K562 (cell line): ENCODE measurements around the gene PIP4K2A. TPM values are rescaled to one million over a fixed set of nuclear protein-coding genes. Genes with fewer than 3 reads are reported as not detected.
A peak's percentile ranks its signal among the peaks of the same experiment; 100 is the strongest.

Source experiments
- ATAC-seq: fragments of 200-7000 bp; cut with Tn5 transposase; 3 replicates; pipeline ENCODE4 v1.9.1; 2020; ENCODE audit warnings: moderate library complexity
- BruUV-seq: library from RNA; stranded (reverse); fragments of 400-500 nt; replicated peaks from 2 replicates; lab custom pipeline; 2021; lab: Mats Ljungman, UMichigan
- CTCF ChIA-PET: fragments of 300-600 bp; formaldehyde crosslinking; extraction: SDS; loops from one replicate; lab custom pipeline; 2021; ENCODE audit warnings: low intra/inter-chr PET ratio; lab: Yijun Ruan, JAX
- POLR2A ChIA-PET: fragments of 300-600, 350-650 bp; sonication (Branson Sonifier 250); formaldehyde crosslinking; extraction: SDS; loops from one replicate; lab custom pipeline; 2021; ENCODE audit warnings: antibody characterized with exemption, inconsistent platforms; lab: Yijun Ruan, JAX
- DNase-seq, 4 experiments: peaks; one replicate each; pipeline versions ENCODE4 v3.0.0 to v3.0.0-alpha.2; 2011 to 2018; ENCODE audit warnings: low spot score in 3 of 4, mixed read lengths in 3 of 4; ENCODE audit errors: extremely low read depth in 1 of 4
- FAIRE-seq: peaks from 2 replicates; lab custom pipeline; 2011; peaks lifted over from hg19 to GRCh38; lab: Jason Lieb, UNC
- H2AFZ ChIP-seq: 2 replicates; pipeline ENCODE4 v1.6.0; 2011; ENCODE audit warnings: low read depth, low read length, control low read depth, inconsistent platforms
- H3K27ac ChIP-seq: fragments of 200-600 bp; 3 replicates; pipeline ENCODE4 v1.8.0; 2011; ENCODE audit warnings: low read depth, mild to moderate bottlenecking, control low read depth, inconsistent platforms, low read length, moderate library complexity, mixed read lengths; ENCODE audit errors: extremely low read depth
- H3K27me3 ChIP-seq, 2 experiments: fragments of 300-600 bp in 1 of 2; 2 replicates in 1 of 2; 3 replicates in 1 of 2; pipeline versions ENCODE4 v1.6.0 to v1.8.0; 2011; ENCODE audit warnings: inconsistent platforms in 2 of 2, low read length in 2 of 2, mild to moderate bottlenecking in 1 of 2, mixed read lengths in 1 of 2, moderate library complexity in 1 of 2; ENCODE audit not compliant: control insufficient read depth in 2 of 2, insufficient read depth in 2 of 2
- H3K36me3 ChIP-seq: fragments of 300-600 bp; 3 replicates; pipeline ENCODE4 v1.8.0; 2011; ENCODE audit warnings: mild to moderate bottlenecking, low read length, inconsistent platforms; ENCODE audit not compliant: control insufficient read depth, insufficient read depth
- H3K4me1 ChIP-seq, 2 experiments: fragments of 200-600 bp in 1 of 2; replicated peaks in 1 of 2; 2 replicates in 1 of 2; 3 replicates in 1 of 2; pipeline versions ENCODE4 v1.5.1 to v1.8.0; 2011; ENCODE audit warnings: inconsistent platforms in 2 of 2, low read length in 2 of 2, mild to moderate bottlenecking in 1 of 2, mixed read lengths in 1 of 2, moderate library complexity in 1 of 2; ENCODE audit not compliant: control insufficient read depth in 2 of 2, insufficient read depth in 2 of 2
- H3K4me2 ChIP-seq: 2 replicates; pipeline ENCODE4 v1.6.1; 2011; ENCODE audit warnings: low read length, control low read depth, inconsistent platforms, mixed read lengths; ENCODE audit not compliant: insufficient read depth
- H3K4me3 ChIP-seq: fragments of 200-600 bp; sonication (generic), shearing (Covaris generic); 2 replicates; pipeline ENCODE4 v1.5.1; 2016; ENCODE audit warnings: control low read depth, inconsistent platforms
- H3K79me2 ChIP-seq: fragments of 200-600 bp; 3 replicates; pipeline ENCODE4 v1.8.0; 2011; ENCODE audit warnings: low read length, inconsistent platforms; ENCODE audit not compliant: control insufficient read depth, insufficient read depth
- H3K9ac ChIP-seq, 2 experiments: 2 replicates each; pipeline versions ENCODE4 v1.6.0 to v1.6.1; 2011; ENCODE audit warnings: low read depth in 2 of 2, low read length in 2 of 2, control low read depth in 1 of 2, inconsistent platforms in 1 of 2, mild to moderate bottlenecking in 1 of 2, mixed read lengths in 1 of 2; ENCODE audit not compliant: insufficient read depth in 1 of 2
- H3K9me1 ChIP-seq: one replicate; pipeline ENCODE4 v1.6.0; 2011; ENCODE audit warnings: inconsistent platforms, mild to moderate bottlenecking, low read length, moderate library complexity; ENCODE audit not compliant: control insufficient read depth, insufficient read depth
- H3K9me3 ChIP-seq: replicated peaks from 2 replicates; pipeline ENCODE4 v1.5.1; 2011; ENCODE audit warnings: low read depth, low read length, inconsistent platforms; ENCODE audit not compliant: control insufficient read depth, insufficient read depth
- H4K20me1 ChIP-seq: replicated peaks from 2 replicates; pipeline ENCODE4 v1.6.1; 2011; ENCODE audit warnings: low read length, inconsistent platforms, mixed read lengths; ENCODE audit not compliant: control insufficient read depth, insufficient read depth
- CLOCK ChIP-seq: fragments of 250-450 bp; sonication (Bioruptor Pico); IDR thresholded peaks from 2 replicates; pipeline ENCODE4 v1.4.0; 2020; ENCODE audit warnings: mild to moderate bottlenecking, moderate library complexity, borderline replicate concordance
- HDAC6 ChIP-seq: IDR thresholded peaks from 2 replicates; pipeline ENCODE4 v1.6.1; 2012; ENCODE audit warnings: low read depth, mild to moderate bottlenecking, control low read depth, inconsistent platforms, low read length, moderate library complexity
- HEY1 ChIP-seq: fragments of 250-450 bp; sonication (Bioruptor Pico); IDR thresholded peaks from 2 replicates; pipeline ENCODE4 v1.5.0; 2020; ENCODE audit warnings: mild to moderate bottlenecking, moderate library complexity, borderline replicate concordance
- KAT8 ChIP-seq: fragments of 450-650 bp; IDR thresholded peaks from 2 replicates; pipeline ENCODE4 v1.6.1; 2016; ENCODE audit warnings: low read depth, mild to moderate bottlenecking
- KDM5B ChIP-seq: fragments of 200-600 bp; sonication (generic); IDR thresholded peaks from 2 replicates; pipeline ENCODE4 v1.6.1; 2012; ENCODE audit warnings: low read depth, mild to moderate bottlenecking, moderate library complexity, low read length, control low read depth, inconsistent platforms; ENCODE audit not compliant: insufficient replicate concordance
- NBN ChIP-seq: fragments of 450-650 bp; IDR thresholded peaks from 2 replicates; pipeline ENCODE4 v1.6.1; 2016; ENCODE audit warnings: low read depth, mild to moderate bottlenecking
- NR1H2 ChIP-seq: sonication (generic); formaldehyde crosslinking; IDR thresholded peaks from 2 replicates; pipeline ENCODE4 v1.4.0; 2020; ENCODE audit warnings: mild to moderate bottlenecking, missing genetic modification reagents
- PHB2 ChIP-seq: fragments of 450-650 bp; IDR thresholded peaks from 2 replicates; pipeline ENCODE4 v1.6.1; 2017; ENCODE audit warnings: low read depth
- PHF21A ChIP-seq: fragments of 450-650 bp; IDR thresholded peaks from 2 replicates; pipeline ENCODE4 v1.6.1; 2017; ENCODE audit warnings: low read depth, borderline replicate concordance
- POLR2AphosphoS2 ChIP-seq: IDR thresholded peaks from 2 replicates; pipeline ENCODE4 v1.6.1; 2012; ENCODE audit warnings: low read length, improper control_type of control experiment
- PRPF4 ChIP-seq: fragments of 200-400 bp; formaldehyde crosslinking; IDR thresholded peaks from one replicate; pipeline ENCODE4 v1.6.1; 2017; ENCODE audit warnings: low read length, low read depth, mild to moderate bottlenecking; ENCODE audit not compliant: insufficient read depth, poor library complexity, severe bottlenecking
- SAFB ChIP-seq: fragments of 200-400 bp; formaldehyde crosslinking; IDR thresholded peaks from 2 replicates; pipeline ENCODE4 v1.6.1; 2017; ENCODE audit warnings: low read depth, low read length, borderline replicate concordance
- TCF7 ChIP-seq: sonication (generic); IDR thresholded peaks from 2 replicates; pipeline ENCODE4 v1.6.1; 2016; ENCODE audit warnings: antibody characterized with exemption, borderline replicate concordance
- TFAP4 ChIP-seq: sonication (generic); formaldehyde crosslinking; IDR thresholded peaks from 2 replicates; pipeline ENCODE4 v1.8.0; 2022; ENCODE audit warnings: missing genetic modification reagents, mild to moderate bottlenecking, moderate library complexity, borderline replicate concordance
- THAP12 ChIP-seq: fragments of 250-450 bp; sonication (Bioruptor Pico); IDR thresholded peaks from 2 replicates; pipeline ENCODE4 v1.9.0; 2021; ENCODE audit warnings: mild to moderate bottlenecking, inconsistent platforms
- ZBTB9 ChIP-seq: fragments of 450-650 bp; formaldehyde crosslinking; IDR thresholded peaks from 2 replicates; pipeline ENCODE4 v1.4.0; 2020; ENCODE audit warnings: mild to moderate bottlenecking, moderate library complexity
- ZNF431 ChIP-seq: sonication (generic); formaldehyde crosslinking; IDR thresholded peaks from 2 replicates; pipeline ENCODE4 v1.8.0; 2022; ENCODE audit warnings: mild to moderate bottlenecking, missing genetic modification reagents
- WGBS: fragments of 100-300 bp; shearing (Covaris generic); methylation state at CpG from one replicate; pipeline ENCODE4 v1.1.6; 2016; ENCODE audit warnings: low coverage, mixed read lengths; ENCODE audit not compliant: insufficient coverage; ENCODE audit errors: missing lambda C conversion rate; 5-methylcytosine and 5-hydroxymethylcytosine counted together
- in situ Hi-C: fragments of 300-500 bp; cut with MboI; formaldehyde crosslinking; loops from 4 replicates; pipeline ENCODE4 v1.15.0; 2018; ENCODE audit warnings: inconsistent platforms, mixed read lengths
- intact Hi-C: fragments of 100-400 bp; cut with micrococcal nuclease; formaldehyde crosslinking; loops from 2 replicates; pipeline ENCODE4 v1.14.2; 2022
- polyA plus RNA-seq, 8 experiments: library from polyadenylated mRNA; depleted of rRNA in 4 of 8; stranded (reverse) in 5 of 8; unstranded in 3 of 8; fragments of >200 nt; fragmentation: Nextera tagmentation in 2 of 8; fragmentation: Illumina TruSeq in 1 of 8; extraction: Ambion mirVana in 2 of 8; extraction: Trizol in 1 of 8; gene quantifications; 2 replicates each; pipeline versions ENCODE4 v1.2.1 to v1.2.3, GENCODE V29; 2011 to 2014; ENCODE audit warnings: inconsistent platforms in 1 of 8, missing spikeins in 1 of 8
- total RNA-seq, 7 experiments: library from RNA; depleted of rRNA in 6 of 7; stranded (reverse); fragments of >200 nt in 6 of 7; fragmentation: Illumina TruSeq in 2 of 7; extraction: Trizol in 2 of 7; gene quantifications; 2 replicates each; pipeline versions ENCODE4 v1.2.1 to v1.2.3, GENCODE V29; 2011 to 2021; ENCODE audit warnings: low replicate concordance in 1 of 7

PIP4K2A gene
- total and polyA plus RNA-seq, 9 of the 15 experiments (the other 6 are each of a cell fraction or from before 2014, with no cell fraction given) = 35.6 to 117 (median 71.9) TPM

GRCh38 chr10:22754296-22754695 is 39.9 kb upstream of the PIP4K2A start:
- ATAC-seq (no peak), DNase-seq (no peak), FAIRE-seq (no peak)
- Histone ChIP-seq H3K9me1 (no peaks in the 10 kb centered on the region), H3K36me3 (no peaks in the 10 kb centered on the region), H3K4me1 (no peaks in the 10 kb centered on the region), H4K20me1 (no peaks in the 10 kb centered on the region), H3K9me3 (no peaks in the 10 kb centered on the region), H3K4me2 (no peak overlapping the region), H3K9ac (no peak overlapping the region), H3K27me3 (no peaks in the 10 kb centered on the region), H3K4me3 (no peak overlapping the region), H3K79me2 (no peaks in the 10 kb centered on the region), H2AFZ (peak overlapping the region; percentile 69), H3K27ac (no peak overlapping the region)
- ChIA-PET POLR2A (no interaction called here), CTCF (no interaction called here)
- BruUV-seq = no TSS peak
- in situ Hi-C loops (no loop called here), intact Hi-C loops (no loop called here)
- 56% methylated on average over 4 of the region's 4 CpGs for WGBS
- TF ChIP-seq ZNF431 (CRISPR knock-in tag) (no peak), PHF21A (no peak), PRPF4 (no peak), POLR2AphosphoS2 (no peak), CLOCK (CRISPR knock-in tag) (no peak), ZBTB9 (CRISPR knock-in tag) (no peak), SAFB (no peak), PHB2 (no peak), HEY1 (CRISPR knock-in tag) (no peak), THAP12 (CRISPR knock-in tag) (no peak), TCF7 (no peak), NR1H2 (CRISPR knock-in tag) (no peak), HDAC6 (no peak), TFAP4 (no peak), NBN (no peak), KAT8 (no peak), KDM5B (no peak)
